ENCODE results near the gene TRIOBP.

The TRIOBP gene

DNA sequence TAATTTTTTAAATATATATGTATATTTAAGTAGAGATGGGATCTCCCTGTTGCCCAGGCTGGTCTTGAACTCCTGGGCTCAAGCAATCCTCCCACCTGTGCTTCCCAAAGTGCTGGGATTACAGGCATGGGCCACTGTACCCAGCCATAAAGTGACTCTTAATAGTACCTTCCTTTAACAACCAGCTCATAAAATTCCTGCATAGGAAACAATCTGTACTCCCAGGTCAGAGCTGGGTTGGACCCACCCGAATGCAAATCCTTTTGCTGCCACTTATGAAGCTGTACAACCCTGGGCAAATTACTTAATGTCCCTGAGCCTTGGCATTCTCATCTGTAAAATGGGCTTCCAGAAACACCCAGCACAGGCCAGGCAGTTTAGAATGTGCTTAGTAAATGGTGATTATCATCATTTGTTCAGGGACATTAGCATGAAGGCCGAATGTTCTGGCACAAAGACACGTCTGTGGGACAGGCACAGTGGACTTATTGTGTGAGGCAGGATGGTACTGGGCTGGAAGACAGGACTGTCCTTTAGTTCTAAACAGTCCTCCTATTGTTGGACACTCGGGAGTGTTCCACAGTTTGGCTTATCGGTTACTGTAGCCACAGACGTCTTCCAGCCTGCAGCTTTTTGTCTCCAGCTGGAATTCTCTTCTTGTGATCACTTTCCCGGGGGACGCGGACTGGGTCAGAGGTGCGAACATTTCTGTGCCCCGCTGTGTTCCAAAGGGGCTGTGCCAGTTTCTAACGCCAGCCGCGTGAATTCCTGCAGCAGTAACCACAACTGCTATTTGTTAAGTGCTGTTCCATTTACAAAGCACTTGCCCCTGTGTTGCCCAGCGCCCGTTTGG is 32.4 kb upstream of the TRIOBP start:
- no peak for DNase-seq (ENCODE audit: low spot score)

DNA sequence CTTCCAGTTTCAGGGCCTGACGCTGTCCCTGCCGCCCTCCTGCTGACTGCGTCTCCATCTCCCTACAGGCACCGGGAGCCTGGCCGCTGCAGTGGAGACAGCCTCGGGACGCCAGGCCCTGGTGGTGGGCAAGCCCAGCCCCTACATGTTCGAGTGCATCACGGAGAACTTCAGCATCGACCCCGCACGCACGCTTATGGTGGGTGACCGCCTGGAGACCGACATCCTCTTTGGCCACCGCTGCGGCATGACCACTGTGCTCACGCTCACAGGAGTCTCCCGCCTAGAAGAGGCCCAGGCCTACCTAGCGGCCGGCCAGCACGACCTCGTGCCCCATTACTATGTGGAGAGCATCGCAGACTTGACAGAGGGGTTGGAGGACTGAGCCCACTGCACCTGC is 31.4 kb upstream of the TRIOBP start:
- no peak for DNase-seq (ENCODE audit: low spot score)

DNA sequence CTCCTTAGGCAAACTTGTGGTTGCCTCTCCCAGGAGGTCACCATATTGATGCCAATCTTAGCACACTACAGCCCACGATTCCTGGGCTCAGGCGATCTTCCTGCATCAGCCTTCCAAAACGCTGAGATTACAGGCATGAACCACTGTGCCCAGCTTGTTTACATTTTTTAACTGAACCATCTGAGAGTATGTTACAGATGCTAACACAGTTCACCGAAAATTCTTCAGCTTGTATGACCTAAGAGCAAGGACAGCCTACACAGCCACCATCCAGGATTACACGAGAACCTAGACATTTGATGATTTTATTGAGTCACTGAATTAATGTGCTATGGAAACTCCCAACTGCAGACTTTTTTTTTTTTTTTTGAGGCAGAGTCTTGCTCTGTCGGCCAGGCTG is 27.3 kb upstream of the TRIOBP start:
- no peak for DNase-seq (ENCODE audit: low spot score)

DNA sequence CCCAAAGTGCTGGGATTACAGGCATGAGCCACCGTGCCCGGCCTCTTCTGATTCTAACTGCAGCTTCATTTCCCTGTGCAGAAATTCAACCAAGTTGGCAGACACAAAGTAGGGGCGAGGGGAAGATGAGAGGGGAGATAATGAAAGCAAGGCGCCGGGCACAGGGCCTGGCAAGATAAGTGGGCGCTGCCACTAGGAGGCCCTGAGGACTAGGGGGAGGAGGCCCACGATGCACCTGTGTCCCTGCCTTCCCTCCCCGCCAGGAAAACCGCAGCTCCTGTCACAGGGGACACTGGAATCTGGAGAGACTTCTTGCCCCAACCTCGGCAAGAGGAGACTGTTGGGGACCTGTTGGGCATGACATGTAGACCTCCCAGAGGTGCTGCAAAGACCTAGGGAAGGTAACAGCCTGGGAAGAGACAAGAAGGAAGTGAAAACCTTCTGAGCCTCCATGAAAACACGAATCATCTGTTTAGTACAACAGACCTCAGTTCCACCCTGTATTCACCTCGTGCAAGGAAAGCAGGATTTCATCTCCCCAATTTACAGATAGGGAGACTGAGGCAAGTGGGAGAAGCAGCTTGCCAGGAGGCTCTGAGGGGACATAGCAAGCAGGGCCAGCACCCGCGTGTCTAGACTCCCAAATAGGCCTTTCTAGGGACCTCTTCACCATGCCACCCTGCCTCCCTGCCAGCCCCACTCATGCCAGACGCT is 24.5 kb upstream of the TRIOBP start:
- no peak for DNase-seq (ENCODE audit: low spot score)

DNA sequence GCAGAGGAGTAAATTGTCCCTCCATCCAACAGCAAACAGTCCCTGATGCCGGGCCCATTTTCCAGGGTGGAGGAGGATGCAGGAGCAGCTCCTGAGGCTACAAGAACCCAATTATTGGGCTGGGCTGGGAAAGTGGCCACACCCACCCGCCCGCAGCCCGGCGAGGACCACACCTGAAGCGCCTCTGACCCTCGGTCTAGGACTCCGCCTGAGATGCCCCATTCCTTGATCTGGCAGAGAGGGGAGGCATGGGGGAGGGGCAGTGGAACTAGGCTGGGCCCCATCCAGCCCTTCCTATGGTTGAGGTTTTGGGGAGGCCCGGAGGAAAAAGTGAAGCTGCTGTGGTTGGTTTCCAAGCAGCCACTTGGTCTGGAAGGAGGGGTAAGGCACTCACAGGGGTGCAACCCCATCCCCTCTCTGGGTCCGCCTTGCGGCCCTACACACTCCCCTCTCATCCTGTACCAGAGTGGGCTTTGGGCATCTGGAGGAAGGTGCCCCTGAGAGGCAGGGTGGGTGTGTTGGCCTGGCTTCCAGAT is 23.9 kb upstream of the TRIOBP start:
- DNase-seq (ENCODE audit: low spot score), result no peak

DNA sequence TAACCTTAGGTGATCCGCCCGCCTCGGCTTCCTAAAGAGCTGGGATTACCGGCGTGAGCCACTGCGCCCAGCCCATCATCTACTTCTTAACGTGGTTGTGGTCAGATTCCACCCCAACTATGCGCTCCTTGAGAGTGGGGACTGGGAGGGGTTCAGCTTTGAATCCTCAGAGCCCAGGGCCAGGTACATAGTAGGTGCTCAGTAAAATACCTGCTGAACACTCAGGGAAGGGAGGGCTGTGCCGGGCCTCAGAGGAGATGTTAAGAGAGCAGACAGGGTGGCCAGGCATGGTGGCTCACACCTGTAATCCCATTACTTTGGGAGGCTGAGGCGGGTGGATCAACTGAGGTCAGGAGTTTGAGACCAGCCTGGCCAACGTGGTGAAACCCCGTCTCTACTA is 22.6 kb upstream of the TRIOBP start:
- DNase-seq (ENCODE audit: low spot score), result no peak

DNA sequence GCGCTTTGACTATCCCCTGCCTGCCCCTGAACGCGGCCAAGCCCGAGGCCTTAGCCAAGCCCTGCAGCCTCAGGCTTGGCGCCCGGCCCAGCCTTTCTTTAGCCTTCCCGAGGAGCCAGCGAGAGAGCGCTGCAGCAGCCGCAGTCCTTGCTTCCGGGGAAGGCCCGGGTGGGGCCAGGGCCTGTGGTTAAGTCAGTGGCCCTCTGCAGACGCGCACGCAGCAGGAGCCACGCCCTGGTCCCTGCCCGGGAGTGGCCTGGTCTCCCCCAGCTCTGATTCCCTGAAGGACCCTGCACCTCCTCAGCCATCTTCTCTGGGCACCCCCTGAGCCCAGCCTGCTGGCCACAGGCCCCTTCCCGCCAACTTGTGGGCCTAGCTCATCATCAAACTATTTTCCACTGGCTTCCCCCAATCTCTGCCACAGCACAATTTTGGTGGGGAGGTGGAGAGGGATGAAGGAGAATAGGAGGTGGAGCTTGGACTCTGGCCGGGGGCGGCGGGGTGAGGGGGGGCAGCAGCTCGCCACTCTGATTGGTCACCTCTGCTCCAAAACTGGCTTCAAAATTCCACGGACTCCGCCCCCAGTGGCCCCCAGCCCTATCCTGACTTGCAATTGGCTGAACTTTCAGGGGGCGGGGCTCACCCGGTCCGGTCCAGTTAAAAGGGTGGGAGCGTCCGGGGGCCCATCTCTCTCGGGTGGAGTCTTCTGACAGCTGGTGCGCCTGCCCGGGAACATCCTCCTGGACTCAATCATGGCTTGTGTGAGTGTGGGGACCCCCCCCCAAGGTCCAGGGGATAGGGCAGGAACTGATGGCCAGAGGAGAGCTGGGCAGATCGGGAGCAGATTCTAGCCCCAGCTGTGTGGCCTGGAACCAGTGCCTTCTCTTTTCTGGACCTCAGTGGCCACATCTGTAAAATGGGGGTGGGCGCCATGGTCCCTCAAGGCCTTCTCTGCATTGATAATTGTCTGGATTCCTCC is 21.6 kb upstream of the TRIOBP start, which contains the start of gene LGALS1:
Gene LGALS1, plus strand, starts transcription at position 686 of the 979 bp plus-strand sequence. Its CDS starts 67 bp downstream, at position 753.
- peak; percentile 90 for DNase-seq (ENCODE audit: low spot score)

DNA sequence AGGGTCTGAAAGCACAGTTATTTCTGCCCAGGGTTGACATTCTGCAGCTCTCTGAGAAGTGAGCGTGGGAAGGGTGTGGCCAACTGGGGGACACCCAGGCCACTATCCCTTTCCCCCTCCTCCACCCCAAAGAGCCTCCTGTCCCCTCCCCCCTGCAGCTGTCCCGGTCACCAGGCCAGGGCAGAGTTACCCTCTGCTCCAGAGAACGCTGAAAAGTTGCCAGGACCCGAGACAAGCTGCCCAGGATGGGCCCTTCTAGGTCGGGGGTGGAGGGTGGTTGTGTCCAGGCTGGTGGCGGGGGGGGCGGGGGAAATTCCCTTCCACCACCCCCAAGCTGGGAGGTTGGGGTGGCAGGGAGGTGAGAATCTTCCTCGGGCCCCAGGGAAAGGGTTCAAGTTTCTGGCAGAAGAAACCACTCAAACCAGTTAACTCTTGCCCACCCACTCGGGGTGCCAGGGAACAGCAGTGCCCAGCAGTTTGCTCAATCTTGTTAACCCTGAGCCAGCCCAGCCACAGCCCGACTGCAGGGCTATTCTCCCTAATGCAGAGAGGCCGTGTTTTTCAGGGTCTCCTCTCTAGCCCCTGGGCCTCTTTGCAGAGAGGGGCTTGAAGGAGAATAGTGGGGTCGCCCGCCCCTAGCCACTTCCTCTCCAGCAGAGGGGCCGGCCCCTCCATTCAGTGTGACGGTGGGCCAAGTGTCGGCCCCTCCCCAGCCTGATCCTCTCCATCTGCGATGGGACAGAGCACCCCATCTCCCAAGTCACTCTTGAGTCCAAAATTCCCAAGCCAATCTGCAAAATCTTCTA is 20.7 kb upstream of the TRIOBP start:
- no peak for DNase-seq (ENCODE audit: low spot score)

DNA sequence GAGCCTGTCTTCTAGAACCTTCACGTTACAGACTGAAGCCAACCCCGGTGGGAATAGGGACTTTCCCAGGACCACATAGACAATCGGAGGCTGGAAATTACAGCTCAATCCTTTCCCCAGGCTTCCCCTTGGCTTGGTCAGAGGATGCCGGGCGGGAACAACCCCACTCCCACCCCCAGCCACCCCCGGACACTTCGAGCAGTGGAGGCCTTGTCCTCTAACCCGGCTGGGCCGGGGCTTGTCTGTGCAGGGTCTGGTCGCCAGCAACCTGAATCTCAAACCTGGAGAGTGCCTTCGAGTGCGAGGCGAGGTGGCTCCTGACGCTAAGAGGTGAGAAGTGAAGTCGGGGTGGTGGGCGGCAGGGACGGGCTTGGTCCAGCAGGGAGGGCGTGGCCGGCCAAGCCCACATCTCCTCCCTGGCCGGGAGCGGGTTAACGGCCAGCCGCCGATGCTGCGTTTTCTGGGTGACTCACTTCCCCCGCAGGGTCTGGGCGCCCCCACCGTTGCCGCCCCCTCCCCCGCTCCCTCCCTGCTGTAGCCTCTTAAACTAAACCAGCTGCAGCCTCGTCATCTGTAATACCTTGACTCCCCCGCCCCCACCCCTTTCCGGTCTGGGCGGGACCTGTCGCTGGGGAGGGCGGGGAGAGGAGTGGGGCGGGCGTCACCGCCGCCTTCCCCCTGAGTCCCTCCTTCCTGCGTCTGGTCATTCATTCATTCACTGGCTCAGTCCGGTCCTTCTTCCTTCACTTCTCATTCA is 19.9 kb upstream of the TRIOBP start:
- DNase-seq (ENCODE audit: low spot score), result peak; percentile 94

DNA sequence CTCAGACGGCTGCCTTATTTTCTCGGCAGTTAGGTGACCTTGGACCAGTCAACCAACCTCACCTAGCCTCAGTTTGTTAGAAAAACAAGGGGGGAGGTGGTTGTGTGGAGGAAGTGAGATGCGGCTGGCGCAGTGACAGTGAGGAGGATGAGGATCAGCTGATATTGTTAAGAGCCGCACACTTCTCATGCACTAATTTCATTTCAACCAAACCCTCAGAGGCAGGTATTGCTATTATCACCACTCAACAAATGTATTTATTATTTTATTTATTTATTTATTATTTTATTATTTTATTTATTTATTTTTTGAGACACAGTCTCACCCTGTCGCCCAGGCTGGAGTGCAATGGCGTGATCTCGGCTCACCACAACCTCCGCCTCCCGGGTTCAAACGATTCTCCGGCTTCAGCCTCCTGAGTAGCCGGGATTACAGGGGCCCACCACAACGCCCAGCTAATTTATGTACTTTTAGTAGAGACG is 19.3 kb upstream of the TRIOBP start:
- DNase-seq (ENCODE audit: low spot score), result no peak

DNA sequence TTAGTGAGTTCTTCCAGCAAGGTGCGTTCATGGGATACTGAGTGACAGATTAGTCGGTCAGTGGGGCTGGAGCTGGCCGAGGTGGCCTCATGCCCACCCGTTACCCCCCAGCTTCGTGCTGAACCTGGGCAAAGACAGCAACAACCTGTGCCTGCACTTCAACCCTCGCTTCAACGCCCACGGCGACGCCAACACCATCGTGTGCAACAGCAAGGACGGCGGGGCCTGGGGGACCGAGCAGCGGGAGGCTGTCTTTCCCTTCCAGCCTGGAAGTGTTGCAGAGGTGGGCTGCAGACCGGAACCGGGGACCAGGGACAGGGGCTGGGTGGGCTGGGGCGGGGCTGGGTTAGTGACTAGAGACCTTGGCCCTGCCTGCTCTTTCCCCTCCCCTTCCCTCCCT is 18.5 kb upstream of the TRIOBP start:
- no peak for DNase-seq (ENCODE audit: low spot score)

DNA sequence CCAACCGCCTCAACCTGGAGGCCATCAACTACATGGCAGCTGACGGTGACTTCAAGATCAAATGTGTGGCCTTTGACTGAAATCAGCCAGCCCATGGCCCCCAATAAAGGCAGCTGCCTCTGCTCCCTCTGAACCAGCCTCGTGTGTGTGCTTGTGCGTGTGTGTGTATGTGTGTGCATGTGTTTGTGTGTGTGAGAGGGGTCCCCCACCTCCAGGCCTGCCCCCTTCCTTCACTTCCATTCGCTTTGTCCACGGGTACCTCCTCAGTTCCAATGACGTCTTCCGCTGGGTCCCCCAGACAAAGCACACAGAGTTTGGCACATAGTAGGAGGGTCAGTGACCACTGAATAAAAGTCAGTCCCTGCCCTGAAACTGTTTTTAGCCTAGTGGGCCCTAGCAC is 17.2 kb upstream of the TRIOBP start:
- DNase-seq (ENCODE audit: low spot score), result no peak

DNA sequence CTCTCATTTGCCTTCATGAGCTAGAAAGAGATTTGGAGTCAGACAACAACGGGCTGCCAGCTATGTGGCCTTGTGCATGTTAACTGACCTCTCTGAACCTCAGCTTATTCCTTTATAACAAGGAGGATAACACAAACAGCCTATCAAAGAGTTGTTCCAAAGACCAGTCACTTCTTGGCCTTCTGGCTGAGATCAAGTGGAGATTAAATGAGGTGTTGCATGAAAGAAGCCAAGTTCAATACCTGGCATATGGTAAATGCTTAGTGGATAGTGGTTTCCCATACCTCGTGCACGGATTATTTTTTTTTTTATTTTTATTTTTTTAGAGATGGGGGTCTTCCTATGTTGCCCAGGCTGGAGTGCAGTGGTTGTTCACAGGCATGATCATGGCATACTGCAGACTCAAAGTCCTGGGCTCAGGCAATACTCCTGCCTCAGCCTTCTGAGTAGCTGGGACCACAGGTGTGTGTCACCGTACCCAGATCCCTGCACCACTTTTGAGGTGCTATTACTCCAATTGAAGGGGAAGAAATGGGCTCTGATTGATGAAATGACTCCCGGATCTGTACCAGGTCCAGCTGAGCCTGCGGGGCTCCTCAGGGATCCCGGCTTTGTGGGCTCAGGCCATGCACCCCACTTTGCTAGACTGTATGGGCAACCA is 16.5 kb upstream of the TRIOBP start:
- no peak for DNase-seq (ENCODE audit: low spot score)

DNA sequence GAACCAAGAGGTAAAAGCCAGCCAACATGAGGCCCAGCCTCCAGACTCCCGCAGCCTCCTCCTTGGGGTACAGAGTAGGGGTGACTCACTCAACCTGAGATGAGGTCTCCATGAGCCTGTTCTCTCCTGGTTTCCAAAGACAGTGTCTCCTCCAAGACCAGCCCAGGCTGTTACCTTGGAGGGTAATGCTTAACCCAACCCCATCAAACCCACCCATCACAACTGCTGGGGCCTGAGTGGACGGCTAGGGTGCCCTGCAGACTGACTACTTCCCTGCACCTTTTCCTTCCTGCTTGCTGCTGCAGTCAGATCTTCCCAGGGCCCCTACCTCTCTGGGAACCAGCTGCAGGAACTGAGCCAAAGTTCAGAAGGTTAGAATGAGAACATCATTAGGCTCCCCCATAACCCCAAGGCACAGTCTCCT is 15.8 kb upstream of the TRIOBP start:
- no peak for DNase-seq (ENCODE audit: low spot score)

DNA sequence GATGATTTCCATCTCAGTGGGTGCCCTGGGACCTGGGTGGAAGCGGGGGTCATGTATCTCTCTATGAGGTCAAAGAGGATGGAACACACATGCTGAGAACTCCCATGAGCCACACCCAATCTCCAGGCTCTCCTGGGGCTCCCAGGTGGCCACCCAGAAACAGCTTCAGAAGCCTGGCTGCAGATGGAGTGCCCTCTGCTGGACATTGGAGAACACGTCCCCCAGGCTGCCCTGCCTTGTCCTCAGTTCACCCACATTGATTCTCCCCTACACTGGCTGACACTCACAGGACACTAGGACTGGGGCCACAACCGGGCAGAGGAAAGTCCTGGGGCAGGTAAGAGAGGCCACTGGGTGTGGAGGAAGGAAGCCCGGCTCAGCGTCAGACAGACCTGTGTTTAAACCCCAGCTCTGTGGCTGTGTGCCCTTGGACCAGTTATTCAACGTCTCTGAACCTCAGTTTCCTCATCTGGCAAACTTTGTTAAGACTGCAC is 15.2 kb upstream of the TRIOBP start:
- peak; percentile 83 for DNase-seq (ENCODE audit: low spot score)

DNA sequence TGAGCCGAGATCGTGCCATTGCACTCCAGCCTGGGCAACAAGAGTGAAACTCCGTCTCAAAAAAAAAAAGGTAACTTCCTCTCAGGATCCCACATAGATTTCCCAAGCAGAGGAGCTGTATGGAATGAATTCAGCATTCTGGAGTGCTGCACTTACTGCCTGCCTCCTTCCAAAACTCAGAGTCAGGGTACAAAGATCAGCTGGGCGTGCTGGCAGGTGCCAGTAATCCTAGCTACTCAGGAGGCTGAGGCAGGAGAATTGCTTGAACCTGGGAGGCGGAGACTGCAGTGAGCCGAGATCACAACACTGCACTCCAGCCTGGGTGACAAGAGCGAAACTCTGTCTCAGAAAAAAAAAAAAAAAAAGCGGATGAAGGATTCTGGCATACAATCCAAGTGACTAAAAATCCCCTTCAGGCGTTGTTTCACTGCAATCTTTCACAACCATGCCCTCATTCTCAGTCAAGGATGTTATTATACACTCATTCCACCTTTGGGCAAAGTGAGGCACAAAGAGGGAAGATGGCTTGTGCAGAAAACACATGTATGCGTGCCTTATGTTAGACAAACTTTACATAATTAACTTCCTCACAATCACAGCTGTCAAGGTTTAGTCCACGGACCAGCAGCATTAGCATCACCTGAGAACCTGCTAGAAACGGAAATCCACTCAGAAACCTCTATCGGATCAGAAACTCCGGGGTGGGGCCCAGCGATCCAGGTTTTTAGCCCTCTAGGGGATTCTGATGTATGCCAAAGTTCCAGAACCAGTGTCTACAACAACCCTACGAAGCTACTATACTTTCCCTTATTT is 11.8 kb upstream of the TRIOBP start:
- DNase-seq (ENCODE audit: low spot score), result no peak

DNA sequence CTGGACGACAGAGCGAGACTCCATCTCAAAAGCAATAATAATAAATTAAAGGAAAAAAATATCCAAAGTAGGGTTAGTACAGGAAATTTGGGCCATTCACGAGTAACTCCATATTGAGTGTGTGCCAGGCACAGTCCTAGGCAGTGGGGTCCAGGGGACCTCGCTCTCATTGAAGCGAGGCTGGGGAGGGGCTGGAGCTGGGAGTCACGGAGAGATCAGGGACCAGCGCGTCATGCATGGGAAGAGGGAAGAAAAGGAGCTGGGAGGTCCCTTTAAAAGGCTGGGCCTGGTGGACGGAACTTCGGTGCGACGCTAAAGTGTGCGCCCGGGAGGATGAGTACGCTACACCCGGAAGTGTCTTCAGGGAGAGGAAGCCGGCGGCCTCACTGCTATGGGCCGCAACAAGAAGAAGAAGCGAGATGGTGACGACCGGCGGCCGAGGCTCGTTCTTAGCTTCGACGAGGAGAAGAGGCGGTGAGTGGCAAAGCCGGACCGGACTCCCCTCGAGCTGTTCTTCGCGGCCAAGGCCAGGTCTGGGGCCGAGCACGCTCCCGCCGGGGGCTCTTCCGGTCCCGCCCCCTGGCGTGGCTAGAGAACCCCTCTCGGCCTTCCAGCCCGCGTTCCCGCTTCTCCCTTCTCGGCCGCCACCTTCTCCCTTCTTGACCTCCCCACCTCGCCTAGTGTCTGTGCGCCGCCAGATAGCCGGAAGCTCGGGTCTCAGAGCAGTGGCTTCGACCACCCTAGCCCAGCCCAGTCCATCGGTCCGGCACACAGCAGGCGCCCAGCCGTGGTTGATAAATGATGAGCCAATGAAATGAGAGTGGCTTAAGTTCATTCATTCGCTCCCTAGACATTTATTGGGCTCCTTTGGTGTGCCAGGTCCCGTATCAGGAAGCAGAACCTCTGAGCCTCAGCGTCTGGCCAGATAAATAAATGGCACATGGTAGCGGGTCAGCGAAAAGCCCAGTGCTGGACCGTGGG is 10.6 kb upstream of the TRIOBP start, which contains the start of gene NOL12:
Gene NOL12, plus strand, starts transcription at position 342 of the 981 bp plus-strand sequence. Its CDS starts 50 bp downstream, at position 392.
- DNase-seq (ENCODE audit: low spot score), result peak; percentile 82
